Gastrocnemius medialis (tissue), 4 donors: ENCODE measurements around the gene VWA7. TPM values are rescaled to one million over a fixed set of nuclear protein-coding genes. Genes with fewer than 3 reads are reported as not detected.

Experiments
- ATAC-seq, 2 donors: fragments of 150-250 bp; one replicate each; pipeline ENCODE4 v1.9.1; 2016
- DNase-seq, 2 donors: peaks; one replicate each; pipeline ENCODE4 v3.0.0-alpha.2; 2019
- H3K27ac ChIP-seq, 4 donors: fragments of 200-600 bp; sonication (generic); 1 replicate in 1 of 4; 2 replicates in 3 of 4; pipeline ENCODE4 v1.5.1; 2016 to 2018; ENCODE audit warnings: mild to moderate bottlenecking in 2 of 4, moderate library complexity in 1 of 4
- H3K27me3 ChIP-seq, 3 donors: fragments of 200-600 bp; sonication (generic) in 2 of 3; 1 replicate in 1 of 3; 2 replicates in 2 of 3; pipeline versions ENCODE4 v1.5.1 to v1.6.0; 2016 to 2019; ENCODE audit warnings: mild to moderate bottlenecking in 1 of 3, moderate library complexity in 1 of 3
- H3K36me3 ChIP-seq, 2 donors: fragments of 200-600 bp; sonication (generic) in 1 of 2; one replicate each; pipeline ENCODE4 v1.5.1; 2017 to 2018
- H3K4me1 ChIP-seq, 2 donors: fragments of 200-600 bp; sonication (generic) in 1 of 2; one replicate each; pipeline ENCODE4 v1.5.1; 2016 to 2017; ENCODE audit warnings: mild to moderate bottlenecking in 2 of 2
- H3K4me3 ChIP-seq, 4 donors: fragments of 200-600 bp; sonication (generic) in 3 of 4; 1 replicate in 1 of 4; 2 replicates in 3 of 4; pipeline ENCODE4 v1.5.1; 2016 to 2019; ENCODE audit warnings: mild to moderate bottlenecking in 2 of 4
- H3K9me3 ChIP-seq, 3 donors: fragments of 200-600 bp; sonication (generic) in 2 of 3; 1 replicate in 1 of 3; 2 replicates in 2 of 3; pipeline ENCODE4 v1.5.1; 2016 to 2019
- POLR2A ChIP-seq, 2 donors: fragments of 450-650 bp; IDR thresholded peaks; one replicate each; pipeline ENCODE4 v1.6.1; 2017; ENCODE audit warnings: antibody characterized with exemption in 2 of 2, mild to moderate bottlenecking in 2 of 2, moderate library complexity in 2 of 2
- in situ Hi-C, 4 donors: fragments of 200-750 bp; cut with MboI; loops; one replicate each; pipeline versions ENCODE4 v1.15.0 to v1.8.0; 2017; ENCODE audit warnings: low sequenced_read_pairs in 4 of 4
- intact Hi-C: fragments of 100-400 bp; cut with DNase I; formaldehyde crosslinking; loops from one replicate; pipeline ENCODE4 v1.15.1; 2023; ENCODE audit warnings: low total_unique reads
- total RNA-seq, 4 donors: library from RNA; depleted of rRNA; stranded (reverse); fragments of >200 nt; gene quantifications; one replicate each; pipeline versions ENCODE4 v1.1.0 to v1.2.3, GENCODE V29; 2016
- TF ChIP-seq, protein P1 (sequence below), 5 experiments: fragments of 450-650 bp in 3 of 5; fragments of 200-600 bp in 2 of 5; sonication (generic) in 2 of 5; IDR thresholded peaks in 4 of 5; conservative IDR thresholded peaks in 1 of 5; 1 replicate in 4 of 5; 2 replicates in 1 of 5; pipeline ENCODE4 v1.5.1; 2016 to 2019; ENCODE audit warnings: antibody characterized with exemption in 5 of 5, mild to moderate bottlenecking in 3 of 5, moderate library complexity in 3 of 5

VWA7 gene
- total RNA-seq, 4 donors from 2014 or later, result 2.0 to 7.8 (median 4.7) TPM

GRCh38 chr6:31734247-31734820 lies 42.8 kb downstream of the VWA7 start:
- intact Hi-C loops (loop anchor here (10.0 kb wide), 1 partner anchor 240 kb away; the partner anchor contains the start of gene DXO), in situ Hi-C loops (no loop called here)
- Histone ChIP-seq H3K36me3 (peaks cover 0 to 15% of the 10 kb centered on the region in 2 donors), H3K4me3 (peak overlapping the region; percentile 53 to 64 (median 60)), H3K27me3 (peaks cover 0 to 11% (median 5%) of the 10 kb centered on the region in 3 donors), H3K27ac (peak overlapping the region; percentile 79 to 85 (median 82)), H3K9me3 (no peaks in the 10 kb centered on the region), H3K4me1 (peaks cover 17 to 18% of the 10 kb centered on the region in 2 donors)
- no peak for TF ChIP-seq POLR2A (IDR thresholded peaks at IDR 0.05)
- TF ChIP-seq, protein P1, sequence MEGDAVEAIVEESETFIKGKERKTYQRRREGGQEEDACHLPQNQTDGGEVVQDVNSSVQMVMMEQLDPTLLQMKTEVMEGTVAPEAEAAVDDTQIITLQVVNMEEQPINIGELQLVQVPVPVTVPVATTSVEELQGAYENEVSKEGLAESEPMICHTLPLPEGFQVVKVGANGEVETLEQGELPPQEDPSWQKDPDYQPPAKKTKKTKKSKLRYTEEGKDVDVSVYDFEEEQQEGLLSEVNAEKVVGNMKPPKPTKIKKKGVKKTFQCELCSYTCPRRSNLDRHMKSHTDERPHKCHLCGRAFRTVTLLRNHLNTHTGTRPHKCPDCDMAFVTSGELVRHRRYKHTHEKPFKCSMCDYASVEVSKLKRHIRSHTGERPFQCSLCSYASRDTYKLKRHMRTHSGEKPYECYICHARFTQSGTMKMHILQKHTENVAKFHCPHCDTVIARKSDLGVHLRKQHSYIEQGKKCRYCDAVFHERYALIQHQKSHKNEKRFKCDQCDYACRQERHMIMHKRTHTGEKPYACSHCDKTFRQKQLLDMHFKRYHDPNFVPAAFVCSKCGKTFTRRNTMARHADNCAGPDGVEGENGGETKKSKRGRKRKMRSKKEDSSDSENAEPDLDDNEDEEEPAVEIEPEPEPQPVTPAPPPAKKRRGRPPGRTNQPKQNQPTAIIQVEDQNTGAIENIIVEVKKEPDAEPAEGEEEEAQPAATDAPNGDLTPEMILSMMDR (IDR thresholded peaks at IDR 0.05 in 4 of 5, conservative IDR thresholded peaks at IDR 0.05 in 1 of 5), result no peak
- ATAC-seq, result no peak
- no peak for DNase-seq

DNA sequence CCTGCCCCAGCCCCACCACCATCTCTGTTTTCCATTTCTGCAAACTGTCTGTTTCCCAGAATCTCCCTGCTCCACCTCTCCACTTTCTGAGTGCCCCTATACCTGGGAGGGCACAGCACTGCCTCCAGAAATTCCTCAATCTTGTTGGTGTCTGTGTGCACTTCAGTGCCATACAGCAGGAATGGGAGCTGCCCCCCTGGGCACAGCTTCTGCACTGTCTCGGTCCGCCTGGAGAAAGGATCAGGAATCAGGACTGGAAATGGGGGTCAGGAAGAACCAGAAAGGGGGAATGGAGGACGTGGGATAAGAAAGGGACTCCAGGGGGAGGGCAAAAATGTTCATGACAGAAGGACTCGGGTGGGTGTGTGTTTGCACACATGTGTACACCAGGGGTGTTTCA lies 43.4 kb downstream of the VWA7 start:
- H3K27ac ChIP-seq, result peak overlapping the region; percentile 79 to 85 (median 82)
- no peak for DNase-seq
- intact Hi-C loops, result loop anchor here (10.0 kb wide), 1 partner anchor 241 kb away; the partner anchor contains the start of gene DXO
- TF ChIP-seq POLR2A (IDR thresholded peaks at IDR 0.05), result no peak
- TF ChIP-seq, protein P1 (IDR thresholded peaks at IDR 0.05 in 4 of 5, conservative IDR thresholded peaks at IDR 0.05 in 1 of 5), result no peak
- H3K27me3 ChIP-seq, result peaks cover 0 to 12% (median 5%) of the 10 kb centered on the region in 3 donors
- H3K4me1 ChIP-seq, result peaks cover 17 to 19% of the 10 kb centered on the region in 2 donors
- peaks cover 0 to 15% of the 10 kb centered on the region in 2 donors for H3K36me3 ChIP-seq
- in situ Hi-C loops, result no loop called here
- H3K4me3 ChIP-seq, result no peak overlapping the region
- no peak for ATAC-seq
- H3K9me3 ChIP-seq, result no peaks in the 10 kb centered on the region

GRCh38 chr6:31732029-31732428 lies 45.1 kb downstream of the VWA7 start:
- Histone ChIP-seq H3K9me3 (no peaks in the 10 kb centered on the region), H3K27me3 (peaks cover 0 to 12% (median 5%) of the 10 kb centered on the region in 3 donors), H3K27ac (no peak overlapping the region), H3K4me3 (no peak overlapping the region), H3K36me3 (peaks cover 0 to 15% of the 10 kb centered on the region in 2 donors), H3K4me1 (peaks cover 16 to 18% of the 10 kb centered on the region in 2 donors)
- in situ Hi-C loops, result no loop called here
- no peak for TF ChIP-seq POLR2A (IDR thresholded peaks at IDR 0.05)
- TF ChIP-seq, protein P1 (IDR thresholded peaks at IDR 0.05 in 4 of 5, conservative IDR thresholded peaks at IDR 0.05 in 1 of 5), result no peak
- no peak for ATAC-seq
- intact Hi-C loops, result loop anchor here (10.0 kb wide), 1 partner anchor 243 kb away; the partner anchor contains the start of gene DXO
- no peak for DNase-seq

- Histone ChIP-seq H3K36me3 (peaks cover 0 to 15% of the 10 kb centered on the region in 2 donors), H3K4me3 (peak overlapping the region in 2 of 4 donors; percentile 79 to 91), H3K27ac (peak overlapping the region; percentile 78 to 92 (median 88)), H3K9me3 (no peaks in the 10 kb centered on the region), H3K27me3 (peaks cover 0 to 7% (median 5%) of the 10 kb centered on the region in 3 donors), H3K4me1 (peaks cover 13% of the 10 kb centered on the region in 2 donors)
- in situ Hi-C loops (no loop called here), intact Hi-C loops (loop anchor here (2.0 to 10.0 kb wide), 2 partner anchors 104 to 244 kb away; partner anchors contain the start of gene DXO)
- no peak for ATAC-seq
- DNase-seq, result no peak
- no peak for TF ChIP-seq POLR2A (IDR thresholded peaks at IDR 0.05)
- TF ChIP-seq, protein P1 (IDR thresholded peaks at IDR 0.05 in 4 of 5, conservative IDR thresholded peaks at IDR 0.05 in 1 of 5), result no peak
Observed at GRCh38 chr6:31730631-31731086, 46.5 kb downstream of the VWA7 start.
